Activated gamma-delta T cell (primary cell): ENCODE data around the gene MYO10.
"Not testable (repeated sequence)": the region's sequence is repeated elsewhere in the genome, so short reads cannot be mapped to it uniquely, and the experiment has no call there.

Experiments
- DNase-seq: peaks from one replicate; lab custom pipeline; 2025; lab: John Stamatoyannopoulos, UW

The MYO10 gene

DNA sequence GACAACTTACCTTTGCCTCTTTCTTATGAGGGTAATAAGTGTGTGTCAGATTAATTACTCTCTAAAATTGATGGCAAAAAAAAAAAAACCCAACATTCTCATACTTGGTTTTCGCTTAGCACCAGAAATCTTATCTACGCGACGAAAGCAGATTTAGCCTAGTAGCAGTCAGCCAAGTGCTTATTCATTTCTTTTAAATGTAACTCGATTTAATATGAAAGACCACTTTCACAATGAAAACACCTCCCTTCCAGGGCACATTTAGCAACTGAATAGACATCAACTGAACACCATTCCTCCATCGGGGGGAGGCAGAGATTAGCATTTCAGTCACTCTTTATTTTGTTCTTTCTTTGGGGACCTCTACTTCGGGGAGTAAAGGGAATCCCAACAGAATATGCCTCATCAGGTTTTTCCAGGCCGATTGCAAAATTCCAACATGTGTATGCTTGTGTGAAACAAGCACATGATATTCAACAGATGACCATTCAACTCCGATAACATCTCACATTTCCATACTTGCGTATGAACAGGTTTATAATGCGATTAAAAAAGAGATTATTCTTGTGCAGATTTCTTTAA is 195.2 kb downstream of the MYO10 start:
- DNase-seq = no peak

GRCh38 chr5:16740066-16740810 is 195.8 kb downstream of the MYO10 start:
- DNase-seq = no peak

DNA sequence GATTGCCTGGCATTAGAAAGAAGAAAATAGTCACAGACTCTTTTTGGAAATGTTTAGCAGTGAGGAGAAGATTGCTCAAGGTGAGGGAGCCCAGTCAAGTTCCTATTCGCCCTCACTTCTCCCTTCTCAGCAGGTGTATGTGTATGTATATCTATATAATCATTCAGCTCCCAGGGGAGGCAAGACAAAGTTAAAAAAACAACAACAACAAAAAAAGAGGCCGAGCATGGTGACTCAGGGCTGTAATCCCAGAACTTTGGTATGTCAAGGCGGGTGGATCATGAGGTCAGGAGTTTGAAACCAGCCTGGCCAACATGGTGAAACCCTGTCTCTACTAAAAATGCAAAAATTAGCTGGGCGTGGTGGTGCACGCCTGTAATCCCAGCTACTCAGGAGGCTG is 197.7 kb downstream of the MYO10 start:
- not testable (repeated sequence) for DNase-seq

DNA sequence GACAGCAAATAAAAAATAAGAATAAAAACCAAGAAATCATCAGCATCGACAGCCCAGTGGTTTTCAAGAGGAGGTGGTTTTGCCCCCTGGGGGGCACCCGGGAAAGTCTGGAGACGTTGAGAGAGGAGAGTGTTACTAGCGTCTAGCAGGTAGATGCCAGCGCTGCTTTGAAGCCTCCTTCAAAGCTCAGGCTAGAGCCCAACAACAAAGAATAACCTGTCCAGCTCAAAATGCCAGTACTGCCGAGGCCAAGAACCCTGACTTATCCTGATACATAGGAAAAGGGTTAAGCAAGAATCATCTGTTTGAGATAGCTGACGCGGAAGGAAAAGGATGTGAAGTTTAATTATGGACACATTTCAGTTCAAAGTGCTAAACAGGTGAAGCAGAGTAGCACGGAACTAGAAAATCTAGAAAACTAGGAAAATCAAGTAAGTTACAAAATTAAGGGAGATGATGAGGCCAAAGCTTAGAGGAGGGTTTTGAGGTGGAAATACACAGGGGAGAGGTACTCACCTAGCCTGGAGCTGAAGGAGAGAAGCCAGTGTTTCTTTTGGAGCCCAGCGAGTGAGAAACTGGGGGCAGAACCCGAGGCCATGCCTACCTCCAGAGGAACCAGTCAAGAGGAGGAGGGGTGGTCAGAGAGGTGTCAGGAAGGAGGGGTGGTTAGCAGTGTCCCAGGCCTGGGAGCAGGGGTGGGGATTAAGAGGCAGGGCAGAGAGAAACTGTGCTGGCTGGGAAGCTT is 198.3 kb downstream of the MYO10 start:
- DNase-seq = no peak

GRCh38 chr5:16737209-16737608 is 198.9 kb downstream of the MYO10 start:
- DNase-seq = no peak

- no peak for DNase-seq
Observed at GRCh38 chr5:16736158-16736995, 199.7 kb downstream of the MYO10 start.

GRCh38 chr5:16735101-16736060 is 200.7 kb downstream of the MYO10 start:
- no peak for DNase-seq

- no peak for DNase-seq
Observed at GRCh38 chr5:16733331-16734006, 202.6 kb downstream of the MYO10 start.

GRCh38 chr5:16732356-16732755 is 203.7 kb downstream of the MYO10 start:
- no peak for DNase-seq

- no peak for DNase-seq
Observed at GRCh38 chr5:16727755-16728325, 208.2 kb downstream of the MYO10 start.

GRCh38 chr5:16726538-16726946 is 209.5 kb downstream of the MYO10 start:
- DNase-seq = no peak

GRCh38 chr5:16725575-16725974 is 210.5 kb downstream of the MYO10 start:
- no peak for DNase-seq

- DNase-seq = no peak
Observed at GRCh38 chr5:16723821-16724220, 212.3 kb downstream of the MYO10 start.

- DNase-seq = no peak
Observed at GRCh38 chr5:16722097-16722495, 214.0 kb downstream of the MYO10 start.

GRCh38 chr5:16721151-16722096 is 214.7 kb downstream of the MYO10 start:
- DNase-seq = no peak

DNA sequence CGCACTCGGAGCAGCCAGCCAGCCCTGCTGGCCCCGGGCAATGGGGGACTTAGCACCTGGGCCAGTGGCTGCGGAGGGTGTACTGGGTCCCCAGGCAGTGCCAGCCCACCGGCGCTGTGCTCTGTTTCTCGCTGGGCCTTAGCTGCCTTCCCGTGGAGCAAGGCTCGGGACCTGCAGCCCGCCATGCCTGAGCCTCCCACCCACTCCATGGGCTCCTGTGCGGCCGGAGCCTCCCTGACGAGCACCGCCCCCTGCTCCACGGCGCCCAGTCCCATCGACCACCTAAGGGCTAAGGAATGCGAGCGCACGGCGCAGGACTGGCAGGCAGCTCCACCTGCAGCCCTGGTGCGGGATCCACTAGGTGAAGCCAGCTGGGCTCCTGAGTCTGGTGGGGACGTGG is 218.1 kb downstream of the MYO10 start:
- DNase-seq = peak; percentile 7

GRCh38 chr5:16713386-16713928 is 222.6 kb downstream of the MYO10 start:
- DNase-seq = no peak

DNA sequence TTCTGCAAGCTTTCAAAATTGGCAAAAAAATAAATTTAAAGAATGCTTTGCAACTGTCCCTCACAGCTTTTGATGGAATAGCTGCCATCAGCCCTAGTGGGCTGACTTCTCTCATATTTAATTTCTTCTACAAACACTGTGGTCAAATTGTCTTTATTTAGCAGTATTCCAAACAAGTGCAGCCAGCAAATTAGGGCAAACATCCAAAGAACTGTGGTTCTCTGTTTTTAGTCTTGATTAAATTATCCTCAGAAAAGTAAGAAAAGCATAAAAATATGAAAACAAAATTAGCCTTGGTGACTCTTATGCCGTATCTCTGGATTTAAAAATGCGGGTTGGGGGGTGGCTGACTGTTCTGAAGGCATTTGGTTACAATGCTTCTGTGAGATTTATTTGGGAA is 223.5 kb downstream of the MYO10 start:
- no peak for DNase-seq

DNA sequence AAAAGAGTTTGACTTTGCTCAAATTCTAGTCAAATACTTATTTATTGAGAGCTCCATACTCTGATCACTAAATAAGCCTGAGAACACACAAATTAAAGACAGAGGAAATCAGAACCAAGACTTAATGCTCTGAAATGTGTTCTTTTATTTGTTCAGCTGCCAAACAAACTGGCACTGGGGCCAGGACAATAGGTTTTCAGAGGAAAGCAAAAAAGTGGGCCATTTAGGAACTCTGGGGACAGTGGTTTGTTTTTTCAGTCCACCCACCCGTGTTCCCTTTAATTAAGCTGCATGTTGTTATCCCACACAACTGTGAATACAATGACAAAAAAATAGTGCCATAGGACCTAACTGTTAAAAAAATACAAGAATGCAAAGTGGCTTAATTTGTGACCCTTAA is 223.9 kb downstream of the MYO10 start:
- DNase-seq = no peak
